Body of pancreas (tissue), 4 donors: ENCODE data around the gene PNP.

Experiments
- POLR2A ChIP-seq, 3 donors: fragments of 450-650 bp; IDR thresholded peaks; one replicate each; pipeline ENCODE4 v1.6.1; 2016; ENCODE audit warnings: antibody characterized with exemption in 3 of 3, mild to moderate bottlenecking in 2 of 3
- TF ChIP-seq, protein P1 (sequence below), 7 experiments: fragments of 450-650 bp in 4 of 7; fragments of 200-600 bp in 3 of 7; sonication (generic) in 3 of 7; IDR thresholded peaks; one replicate each; pipeline ENCODE4 v1.5.1; 2016 to 2019; ENCODE audit warnings: antibody characterized with exemption in 7 of 7

DNA sequence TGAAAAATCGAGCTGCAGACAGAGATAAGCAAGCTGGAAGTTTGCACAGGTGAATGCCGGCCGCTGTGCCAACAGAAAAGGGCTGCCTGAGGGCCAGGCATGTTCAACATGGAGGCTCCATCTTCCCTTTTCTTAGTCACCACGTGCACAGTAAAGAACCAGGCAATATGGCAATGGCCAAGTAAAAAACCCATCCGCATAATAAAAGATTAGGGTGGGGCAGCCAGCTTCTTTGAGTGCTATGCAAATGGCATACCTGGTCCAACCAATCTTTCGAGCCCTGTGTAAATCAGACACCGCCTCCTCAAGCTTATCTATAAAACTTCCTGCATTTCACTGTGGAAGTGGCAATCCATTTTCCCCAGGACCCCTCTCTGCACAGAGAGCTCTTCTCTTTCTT is 16.7 kb downstream of the PNP start:
- TF ChIP-seq, protein P1, sequence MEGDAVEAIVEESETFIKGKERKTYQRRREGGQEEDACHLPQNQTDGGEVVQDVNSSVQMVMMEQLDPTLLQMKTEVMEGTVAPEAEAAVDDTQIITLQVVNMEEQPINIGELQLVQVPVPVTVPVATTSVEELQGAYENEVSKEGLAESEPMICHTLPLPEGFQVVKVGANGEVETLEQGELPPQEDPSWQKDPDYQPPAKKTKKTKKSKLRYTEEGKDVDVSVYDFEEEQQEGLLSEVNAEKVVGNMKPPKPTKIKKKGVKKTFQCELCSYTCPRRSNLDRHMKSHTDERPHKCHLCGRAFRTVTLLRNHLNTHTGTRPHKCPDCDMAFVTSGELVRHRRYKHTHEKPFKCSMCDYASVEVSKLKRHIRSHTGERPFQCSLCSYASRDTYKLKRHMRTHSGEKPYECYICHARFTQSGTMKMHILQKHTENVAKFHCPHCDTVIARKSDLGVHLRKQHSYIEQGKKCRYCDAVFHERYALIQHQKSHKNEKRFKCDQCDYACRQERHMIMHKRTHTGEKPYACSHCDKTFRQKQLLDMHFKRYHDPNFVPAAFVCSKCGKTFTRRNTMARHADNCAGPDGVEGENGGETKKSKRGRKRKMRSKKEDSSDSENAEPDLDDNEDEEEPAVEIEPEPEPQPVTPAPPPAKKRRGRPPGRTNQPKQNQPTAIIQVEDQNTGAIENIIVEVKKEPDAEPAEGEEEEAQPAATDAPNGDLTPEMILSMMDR (IDR thresholded peaks at IDR 0.05) = no peak
- TF ChIP-seq POLR2A (IDR thresholded peaks at IDR 0.05) = no peak
